HG03342 (cell line): ENCODE measurements around the gene RPL18.

Experiments used
- ATAC-seq: cut with Tn5 transposase; IDR thresholded peaks from one replicate; pipeline ENCODE4 v1.9.1; 2021; ENCODE audit warnings: mild to moderate bottlenecking, moderate library complexity; ENCODE audit not compliant: unreplicated experiment

Gene RPL18

DNA sequence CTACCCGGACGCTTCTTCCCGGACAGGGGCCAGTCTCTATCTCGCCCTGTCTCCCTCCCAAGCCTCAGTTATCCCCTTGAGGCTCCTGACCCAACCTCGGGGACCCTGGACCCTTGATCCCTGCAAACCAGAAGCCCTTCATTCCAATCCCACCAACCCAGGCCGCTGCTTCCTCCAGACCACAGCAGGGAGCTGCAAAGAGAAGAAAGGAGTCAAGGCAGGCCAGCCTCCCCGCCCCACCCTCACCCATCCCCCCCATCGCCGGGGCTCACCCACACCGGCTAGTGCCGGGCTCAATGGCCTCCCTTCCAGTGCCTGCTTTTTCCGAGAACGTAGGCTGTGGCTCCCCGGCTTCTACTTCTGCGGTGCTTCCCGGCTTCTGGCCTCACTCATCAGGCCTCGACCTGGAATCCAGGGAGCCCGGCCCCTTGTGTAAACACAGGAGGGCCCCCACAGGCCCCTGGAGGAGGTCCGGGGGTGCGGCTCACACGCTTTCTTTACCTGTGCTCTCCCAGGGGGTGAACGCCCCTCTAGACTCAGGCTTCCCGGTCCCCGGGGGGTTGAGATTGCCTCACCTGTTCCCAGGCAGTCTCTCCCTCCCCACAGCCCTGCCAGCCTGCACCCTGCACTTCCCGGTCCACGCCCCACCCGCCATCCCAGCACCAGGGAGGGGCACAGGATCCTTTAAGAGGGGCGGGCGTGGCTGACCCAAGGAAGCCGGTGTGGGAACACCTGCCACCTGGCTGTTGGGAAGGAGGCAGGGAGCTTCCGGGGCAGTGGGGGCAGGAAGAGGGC, 4.3 kb downstream of the RPL18 start, which contains the start of gene FAM83E:
Gene FAM83E (minus strand): TSS at position 641 of the 795 bp plus-strand sequence. CDS start 1,704 bp downstream, outside the sequence.
- no peak for ATAC-seq

DNA sequence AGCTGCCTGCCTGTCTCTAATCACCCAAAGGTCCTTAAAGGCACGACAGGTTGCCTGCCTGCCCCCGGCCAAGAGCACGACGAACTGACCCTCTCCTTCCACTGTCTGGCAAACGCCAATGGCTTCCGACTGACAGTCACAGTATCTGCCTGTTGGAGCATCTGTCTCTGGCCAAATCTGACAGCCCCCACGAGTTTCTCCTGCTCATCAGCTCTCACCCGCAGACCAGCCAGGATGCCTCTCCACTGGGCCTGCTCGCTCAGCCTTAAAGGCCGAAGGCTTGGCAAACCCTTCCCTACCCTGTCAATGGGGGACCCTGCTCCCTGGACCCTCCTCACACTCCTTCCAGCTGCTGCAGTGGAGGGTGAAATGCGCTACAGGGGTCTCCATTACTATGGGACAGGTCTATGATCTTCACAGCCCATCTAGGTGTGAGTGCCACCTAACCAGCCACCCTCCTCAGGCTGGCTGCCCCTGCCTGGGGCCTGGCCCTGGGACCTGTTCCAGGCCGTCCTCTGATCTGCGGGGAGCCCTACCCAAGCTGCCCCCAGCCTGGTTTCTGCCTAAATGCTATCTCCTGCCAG, 5.0 kb downstream of the RPL18 start:
- no peak for ATAC-seq

DNA sequence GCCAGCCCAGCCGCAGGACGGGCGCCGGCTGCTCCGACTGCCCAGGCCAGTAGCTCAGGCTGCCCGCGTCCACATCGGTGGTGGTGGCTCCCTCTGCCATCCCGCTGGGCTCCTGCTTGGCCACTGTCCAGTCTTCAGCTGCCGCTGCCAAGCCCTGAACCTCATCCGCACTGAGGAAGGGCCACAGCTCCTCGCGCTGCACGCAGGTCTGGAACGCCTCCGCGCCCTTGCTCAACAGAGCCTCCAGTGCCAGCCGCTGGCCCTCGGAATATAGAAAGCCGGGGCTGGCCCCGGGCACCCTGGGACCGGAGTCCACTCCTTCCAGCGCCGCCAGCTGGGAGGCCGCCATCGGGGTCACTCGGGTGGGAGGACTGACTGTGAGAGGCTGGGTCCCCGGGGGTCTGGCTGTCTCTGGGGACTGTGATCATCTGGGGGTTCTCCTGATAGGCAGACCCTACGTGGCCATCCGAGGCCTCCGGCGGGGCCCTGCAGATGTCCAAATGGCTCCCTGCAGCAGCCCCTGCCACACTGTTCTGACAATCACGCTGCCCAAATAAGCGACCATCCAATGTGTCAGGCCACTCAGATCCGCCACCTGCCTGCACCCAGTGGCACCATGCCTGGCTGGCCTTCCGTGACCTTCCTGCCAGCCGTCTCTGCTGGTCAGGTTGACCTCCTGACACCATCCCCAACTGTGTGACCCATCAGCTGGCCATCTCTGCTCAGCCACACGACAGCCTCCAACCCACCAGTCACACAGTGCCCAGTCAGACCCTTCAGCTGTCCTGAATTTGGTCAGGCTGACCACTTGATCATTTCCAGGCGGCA, 5.7 kb downstream of the RPL18 start:
- no peak for ATAC-seq

DNA sequence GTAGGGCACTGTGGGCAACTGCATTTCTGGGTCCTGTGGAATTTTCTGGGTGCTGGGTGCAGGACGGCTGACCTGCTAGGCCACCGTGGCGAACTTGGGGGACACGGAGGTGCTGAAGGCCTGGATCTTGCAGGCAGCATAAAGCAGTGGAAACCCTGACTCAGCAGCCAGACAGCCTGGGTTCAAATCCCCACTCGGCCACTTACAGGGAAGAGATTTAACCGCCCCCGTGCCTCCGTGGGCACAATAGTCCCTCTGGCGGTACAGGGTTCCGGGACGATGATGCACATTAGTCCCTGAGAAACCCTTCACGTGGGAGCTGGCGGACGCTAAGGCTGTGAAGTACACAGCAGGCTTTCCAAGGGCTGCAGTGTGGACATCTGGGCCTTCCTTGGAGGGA, 7.1 kb downstream of the RPL18 start:
- ATAC-seq = no peak

DNA sequence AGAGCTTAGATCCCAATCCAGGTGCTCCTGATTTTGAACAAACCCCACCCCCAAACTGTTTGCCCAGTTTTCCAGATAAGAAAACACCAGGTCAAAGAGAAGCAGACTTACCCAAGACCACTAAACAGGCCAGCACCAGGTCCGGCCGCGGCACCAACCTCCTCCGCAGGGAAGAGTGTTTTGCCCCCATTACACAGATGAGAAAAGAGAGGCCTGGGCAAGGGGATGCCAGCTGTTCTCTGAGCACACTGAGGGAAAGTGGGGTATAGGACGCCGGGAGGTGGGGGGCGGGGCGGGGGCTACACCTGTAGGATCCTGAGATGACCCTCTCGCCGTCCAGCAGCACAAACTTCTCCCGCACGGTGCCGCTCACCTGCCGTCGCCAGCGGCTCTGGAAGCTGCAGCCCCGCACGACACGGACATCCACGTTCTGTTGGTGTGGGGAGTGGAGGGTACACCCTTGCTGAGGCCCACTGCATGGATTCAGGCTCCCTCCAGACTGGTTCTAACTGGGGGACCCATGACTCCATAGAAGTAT, 9.3 kb downstream of the RPL18 start:
- no peak for ATAC-seq

DNA sequence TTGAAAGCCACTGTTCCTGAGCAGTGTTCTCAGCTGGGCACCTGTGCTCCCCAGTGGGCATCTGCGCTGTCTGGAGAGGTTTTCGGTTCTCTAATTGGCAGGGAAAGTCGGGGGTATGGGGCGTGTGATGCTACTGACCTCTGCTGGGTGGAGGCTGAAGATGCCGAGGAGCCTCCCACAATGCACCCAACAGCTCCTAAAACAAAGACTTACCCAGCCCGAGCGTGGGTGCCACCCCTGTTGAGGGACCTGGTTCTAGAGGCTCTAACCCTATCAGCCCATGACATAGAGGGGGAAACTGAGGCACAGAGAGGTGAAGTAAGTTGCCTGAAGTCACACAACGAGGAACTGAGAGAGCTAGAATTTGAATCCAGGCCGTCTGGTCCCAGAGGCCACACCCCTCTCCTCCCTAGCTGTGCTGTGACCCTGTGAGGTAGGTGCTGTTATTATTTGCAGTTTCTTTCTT, 10.1 kb downstream of the RPL18 start:
- no peak for ATAC-seq

DNA sequence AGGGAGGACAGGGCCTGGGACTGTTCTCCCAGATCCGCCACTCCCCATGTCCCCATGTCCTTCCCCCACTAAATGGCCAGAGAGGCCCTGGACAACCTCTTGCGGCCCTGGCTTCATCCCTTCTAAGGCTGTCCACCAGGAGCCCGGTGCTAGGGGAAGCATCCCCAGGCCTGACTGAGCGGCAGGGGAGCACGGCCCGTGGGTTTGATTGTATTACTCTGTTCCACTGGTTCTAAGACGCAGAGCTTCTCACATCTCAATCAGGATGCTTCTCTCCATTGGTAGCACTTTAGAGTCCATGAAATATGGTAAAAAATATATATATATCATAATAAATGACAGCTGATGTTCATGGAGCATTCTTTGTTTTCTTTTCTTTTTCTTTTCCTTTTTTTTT, 11.6 kb downstream of the RPL18 start:
- no peak for ATAC-seq

DNA sequence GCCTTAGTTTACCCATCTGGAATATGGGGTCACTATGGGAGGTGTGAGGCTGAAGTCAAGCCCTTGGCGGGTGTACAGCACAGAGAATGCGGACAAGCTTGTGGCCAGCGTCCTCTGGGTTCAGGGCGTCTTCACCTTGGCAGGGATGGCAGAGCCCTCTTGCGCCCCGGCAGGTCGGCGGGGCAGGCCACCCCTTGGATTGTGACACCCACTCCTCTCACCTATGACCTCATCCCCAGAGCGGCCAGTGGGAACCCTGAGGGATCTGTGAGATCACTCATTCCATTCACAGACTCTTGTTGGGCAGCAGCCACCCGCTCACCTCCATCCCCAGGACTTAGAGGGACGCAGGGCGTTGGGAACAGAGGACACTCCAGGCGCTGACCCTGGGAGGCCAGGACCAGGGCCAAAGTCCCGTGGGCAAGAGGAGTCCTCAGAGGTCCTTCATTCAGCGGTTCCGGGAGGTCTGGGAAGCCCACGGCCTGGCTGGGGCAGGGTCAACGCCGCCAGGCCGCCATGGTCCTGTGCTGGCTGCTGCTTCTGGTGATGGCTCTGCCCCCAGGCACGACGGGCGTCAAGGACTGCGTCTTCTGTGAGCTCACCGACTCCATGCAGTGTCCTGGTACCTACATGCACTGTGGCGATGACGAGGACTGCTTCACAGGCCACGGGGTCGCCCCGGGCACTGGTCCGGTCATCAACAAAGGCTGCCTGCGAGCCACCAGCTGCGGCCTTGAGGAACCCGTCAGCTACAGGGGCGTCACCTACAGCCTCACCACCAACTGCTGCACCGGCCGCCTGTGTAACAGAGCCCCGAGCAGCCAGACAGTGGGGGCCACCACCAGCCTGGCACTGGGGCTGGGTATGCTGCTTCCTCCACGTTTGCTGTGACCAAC, 12.3 kb downstream of the RPL18 start, which contains the start of gene SPACA4:
Gene SPACA4 (plus strand): TSS at position 280 of the 896 bp plus-strand sequence. CDS start 237 bp downstream, at position 517.
- ATAC-seq = no peak

DNA sequence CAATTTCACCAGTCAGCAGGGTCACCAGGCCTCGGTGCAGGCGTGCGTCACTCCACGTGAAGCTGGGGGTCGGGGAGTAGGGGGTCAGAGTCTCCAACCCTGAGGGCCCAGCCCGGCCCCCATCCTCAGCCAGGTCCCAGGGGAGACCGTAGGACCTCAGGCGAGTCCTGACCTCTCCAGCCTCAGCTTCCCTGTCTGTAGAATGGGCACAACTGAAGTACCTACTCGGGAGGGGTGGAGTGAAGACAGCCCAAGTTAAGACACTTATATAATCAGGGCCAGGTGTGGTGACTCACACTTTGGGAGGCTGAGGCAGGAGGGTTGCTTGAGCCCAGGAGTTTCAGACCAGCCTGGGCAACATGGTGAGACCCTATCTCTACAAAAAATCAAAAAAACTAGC, 15.1 kb downstream of the RPL18 start:
- ATAC-seq = no peak

DNA sequence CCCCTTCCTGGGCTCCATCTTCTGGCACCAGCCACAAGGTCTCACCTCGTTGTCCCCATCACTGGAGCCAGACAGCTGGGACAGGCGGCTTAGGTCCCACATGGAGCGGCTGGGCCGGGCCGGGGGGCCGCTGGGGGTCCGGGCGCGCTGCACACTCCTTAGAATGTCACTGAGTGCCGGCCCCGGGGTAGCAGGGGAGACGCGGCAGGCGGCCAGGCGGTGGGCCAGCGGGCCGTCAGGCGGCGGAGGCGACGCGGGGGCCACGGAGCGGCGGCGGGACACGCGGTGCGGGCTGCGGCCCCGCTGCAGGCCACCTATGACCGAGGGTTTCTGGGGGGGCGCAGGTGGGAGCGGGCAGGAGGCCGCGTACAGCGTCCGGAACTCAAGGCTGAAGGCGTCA, 15.5 kb downstream of the RPL18 start:
- ATAC-seq = no peak

DNA sequence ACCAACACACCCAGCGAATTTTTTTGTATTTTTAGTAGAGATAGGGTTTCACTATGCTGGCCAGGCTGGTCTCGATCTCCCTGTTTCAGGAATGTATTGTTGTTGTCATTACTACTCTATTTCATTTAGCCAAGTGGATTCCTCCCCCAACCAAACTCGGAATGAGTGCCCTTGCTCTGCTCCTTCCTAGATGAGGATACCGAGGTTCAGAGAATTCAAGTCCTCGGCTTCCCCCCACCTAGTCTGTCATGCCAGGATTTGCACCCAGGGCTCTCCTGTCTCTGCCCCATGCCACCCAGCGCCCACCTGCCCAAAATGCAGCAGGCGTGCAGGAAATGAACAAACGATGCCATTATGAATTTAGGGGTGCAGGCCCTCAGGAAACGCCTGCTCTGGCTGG, 16.0 kb downstream of the RPL18 start:
- no peak for ATAC-seq

DNA sequence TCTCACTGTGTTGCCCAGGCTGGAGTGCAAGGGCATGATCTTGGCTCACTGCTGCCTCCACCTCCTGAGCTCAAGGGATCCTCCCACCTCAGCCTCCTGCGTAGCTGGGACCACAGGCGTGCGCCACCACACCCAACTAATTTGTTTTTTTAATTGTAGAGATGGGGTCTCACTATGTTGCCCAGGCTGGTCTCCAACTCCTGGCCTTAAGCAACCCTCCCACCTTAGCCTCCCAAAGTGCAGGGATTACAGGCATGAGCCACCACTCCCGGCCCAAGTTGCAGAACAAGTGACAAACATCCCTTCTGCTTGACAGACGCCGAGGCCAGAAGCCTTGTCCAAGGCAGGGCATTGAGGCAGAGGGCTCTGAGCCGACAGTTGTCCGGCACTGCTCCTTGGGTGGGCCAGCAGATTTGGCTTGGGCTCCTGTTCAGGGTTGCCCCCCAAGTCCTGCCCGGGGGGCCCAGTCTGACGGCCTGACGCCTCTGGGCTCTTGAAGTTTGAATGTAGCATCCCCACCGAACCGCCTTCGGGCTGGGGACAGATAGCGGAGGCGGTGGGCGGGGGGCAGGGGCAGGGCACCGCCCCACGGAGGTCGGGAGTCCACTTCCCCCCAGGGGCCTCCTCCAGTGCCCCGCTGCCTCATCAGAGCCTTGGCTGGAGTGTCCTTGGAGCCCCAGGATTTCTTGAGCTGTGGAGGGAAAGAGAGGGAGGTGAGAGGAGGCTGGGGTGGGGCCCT, 18.1 kb downstream of the RPL18 start:
- ATAC-seq = no peak

DNA sequence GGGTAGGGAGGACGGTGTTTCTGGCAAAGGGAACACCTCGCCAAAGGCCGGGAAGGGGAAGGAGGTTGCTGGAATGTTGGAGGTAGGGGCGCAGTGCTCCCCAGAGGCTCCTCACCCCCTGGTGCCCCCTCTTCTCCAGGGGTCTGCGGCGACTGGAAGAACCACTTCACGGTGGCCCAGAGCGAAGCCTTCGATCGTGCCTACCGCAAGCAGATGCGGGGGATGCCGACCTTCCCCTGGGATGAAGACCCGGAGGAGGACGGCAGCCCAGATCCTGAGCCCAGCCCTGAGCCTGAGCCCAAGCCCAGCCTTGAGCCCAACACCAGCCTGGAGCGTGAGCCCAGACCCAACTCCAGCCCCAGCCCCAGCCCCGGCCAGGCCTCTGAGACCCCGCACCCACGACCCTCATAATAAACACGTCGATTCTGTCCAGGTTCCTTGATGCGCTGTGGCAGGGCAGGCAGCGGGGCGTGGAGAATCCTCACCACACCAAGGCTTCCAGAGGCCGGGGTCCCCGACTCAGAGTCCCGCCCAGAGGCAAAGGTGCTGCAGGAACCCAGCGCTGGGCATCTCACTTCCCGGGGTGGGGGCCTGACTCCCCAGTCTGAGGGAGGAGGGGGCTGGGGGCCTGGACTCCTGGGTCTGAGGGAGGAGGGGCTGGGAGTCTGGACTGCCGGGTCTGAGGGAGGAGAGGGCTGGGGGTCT, 19.8 kb downstream of the RPL18 start:
- no peak for ATAC-seq

DNA sequence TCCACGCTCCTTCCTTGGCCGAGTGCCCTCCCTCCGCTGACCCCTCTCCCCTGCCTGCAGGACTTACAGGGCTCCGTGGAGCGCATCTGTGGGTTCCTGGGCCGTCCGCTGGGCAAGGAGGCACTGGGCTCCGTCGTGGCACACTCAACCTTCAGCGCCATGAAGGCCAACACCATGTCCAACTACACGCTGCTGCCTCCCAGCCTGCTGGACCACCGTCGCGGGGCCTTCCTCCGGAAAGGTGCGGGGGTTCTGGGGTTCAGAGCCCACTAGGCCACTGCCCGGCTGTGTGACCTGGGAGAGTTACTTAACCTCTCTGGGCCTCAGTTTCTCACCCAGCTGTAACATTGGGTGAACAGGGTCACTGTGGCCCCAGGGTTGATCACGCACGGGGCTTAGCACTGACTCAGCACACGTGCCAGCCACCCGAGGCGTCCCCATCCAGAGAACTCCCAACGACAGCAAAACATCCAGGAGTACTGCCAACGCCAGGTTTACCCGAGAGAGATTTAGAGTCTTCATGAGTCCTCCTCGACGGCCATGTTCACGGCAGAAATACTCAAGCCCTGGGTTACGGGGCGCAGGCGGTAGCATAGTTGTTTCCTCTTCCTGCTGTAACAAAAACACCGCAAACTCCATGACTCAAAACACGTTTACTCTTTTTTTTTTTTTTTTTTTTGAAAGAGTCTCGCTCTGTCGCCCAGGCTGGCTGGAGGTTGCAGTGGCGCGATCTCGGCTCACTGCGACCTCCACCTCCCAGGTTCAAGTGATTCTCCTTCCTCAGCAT, 22.1 kb downstream of the RPL18 start:
- no peak for ATAC-seq

DNA sequence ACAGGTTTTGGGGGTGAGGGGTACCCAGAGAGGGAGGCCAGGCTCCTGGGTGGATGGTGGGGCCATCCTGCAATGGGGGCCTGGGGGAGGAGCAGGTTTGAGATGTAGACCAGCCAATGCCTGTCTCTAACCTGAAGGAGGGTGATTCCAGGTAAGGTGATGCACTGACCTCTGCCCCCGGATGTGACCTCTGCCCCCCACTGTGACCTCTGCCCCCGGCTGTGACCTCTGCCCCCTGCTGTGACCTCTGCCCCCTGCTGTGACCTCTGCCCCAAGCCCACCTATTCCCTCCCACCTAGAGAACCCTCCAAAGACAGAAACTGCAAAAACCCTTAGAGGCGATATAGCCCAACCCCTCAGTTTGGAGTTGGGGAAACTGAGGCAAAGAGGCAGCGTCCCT, 22.7 kb downstream of the RPL18 start:
- ATAC-seq = no peak

DNA sequence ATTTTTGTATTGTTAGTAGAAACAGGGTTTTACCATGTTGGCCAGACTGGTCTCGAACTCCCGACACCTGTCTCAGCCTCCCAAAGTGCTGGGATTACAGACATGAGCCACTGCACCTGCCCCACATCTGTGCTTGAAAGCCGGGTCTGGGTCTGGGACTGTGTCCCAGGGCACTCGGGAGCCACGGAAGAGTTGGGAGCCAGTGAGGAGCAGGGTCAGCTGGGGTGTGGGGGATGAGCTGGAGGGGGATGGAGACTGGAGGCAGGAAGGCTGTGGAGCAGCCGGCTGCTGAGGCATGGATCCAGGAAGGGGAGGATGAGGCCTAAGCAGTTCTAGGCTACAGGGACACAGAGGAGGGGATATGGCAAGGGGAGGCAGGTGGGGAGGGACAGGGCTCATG, 23.1 kb downstream of the RPL18 start:
- ATAC-seq = no peak

DNA sequence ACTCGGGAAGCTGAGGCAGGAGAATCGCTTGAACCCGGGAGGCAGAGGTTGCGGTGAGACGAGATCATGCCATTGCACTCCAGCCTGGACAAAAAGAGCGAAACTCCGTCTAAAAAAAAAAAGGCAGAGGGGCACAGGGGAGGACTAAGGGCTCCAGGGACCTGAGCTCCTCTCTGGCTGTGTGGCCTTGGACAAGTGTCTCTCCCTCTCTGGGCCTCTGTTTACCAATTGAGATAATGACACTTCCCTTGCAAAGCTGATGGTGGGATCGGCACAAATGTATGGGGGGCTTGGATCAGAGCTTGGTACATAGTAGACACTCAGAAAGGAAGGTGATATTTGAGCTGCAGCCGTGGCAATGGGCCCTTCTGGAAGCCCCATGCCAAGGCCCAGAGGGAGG, 23.8 kb downstream of the RPL18 start:
- no peak for ATAC-seq

DNA sequence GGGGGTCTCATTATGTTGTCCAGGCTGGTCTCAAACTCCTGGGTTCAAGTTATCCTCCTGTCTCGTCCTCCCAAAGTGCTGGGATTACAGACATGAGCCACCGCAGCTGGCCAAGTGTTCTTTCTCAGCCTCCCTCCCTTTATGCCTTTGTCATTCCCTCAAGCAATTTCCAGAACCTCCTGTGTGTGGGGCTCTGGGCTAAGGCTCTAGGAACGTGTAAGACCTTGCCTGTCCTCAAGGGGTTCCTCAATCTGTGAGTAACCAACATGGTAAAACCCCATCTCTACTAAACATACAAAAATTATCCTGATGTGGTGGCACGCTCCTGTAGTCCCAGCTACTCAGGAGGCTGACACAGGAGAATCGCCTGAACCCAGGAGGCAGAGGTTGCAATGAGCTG, 28.0 kb downstream of the RPL18 start:
- ATAC-seq = no peak
